WTC11 (cell line): ENCODE results near the gene LEF1. TPM values are rescaled to one million over a fixed set of nuclear protein-coding genes. Genes with fewer than 3 reads are reported as not detected.

Source experiments
- ATAC-seq: fragments of 200-7000 bp; cut with Tn5 transposase; 2 replicates; pipeline ENCODE4 v1.10.0; 2021; ENCODE audit warnings: mild to moderate bottlenecking, moderate library complexity
- CTCF ChIA-PET: fragments of 300-600 bp; sonication (Branson Sonifier 250); formaldehyde crosslinking; loops from one replicate; lab custom pipeline; 2021; ENCODE audit warnings: antibody characterized with exemption; lab: Charles Lee
- POLR2A ChIA-PET: fragments of 350-600 bp; sonication (Branson Sonifier 250); formaldehyde crosslinking; loops from one replicate; lab custom pipeline; 2021; ENCODE audit warnings: antibody characterized with exemption; lab: Charles Lee
- DNase-seq: peaks from one replicate; pipeline ENCODE4 v3.0.0; 2021; ENCODE audit warnings: low spot score
- H3K27ac Mint-ChIP-seq: 2 replicates; pipeline ENCODE4 v1.8.0; 2021; ENCODE audit warnings: mixed read lengths
- H3K27me3 Mint-ChIP-seq: 2 replicates; pipeline ENCODE4 v1.8.0; 2021; ENCODE audit warnings: low read depth, mild to moderate bottlenecking, moderate library complexity, mixed read lengths
- H3K36me3 Mint-ChIP-seq: 2 replicates; pipeline ENCODE4 v1.8.0; 2021; ENCODE audit warnings: mixed read lengths
- H3K4me1 Mint-ChIP-seq: 2 replicates; pipeline ENCODE4 v1.8.0; 2022; ENCODE audit warnings: mixed read lengths
- H3K4me3 Mint-ChIP-seq: 2 replicates; pipeline ENCODE4 v1.8.0; 2021; ENCODE audit warnings: mild to moderate bottlenecking, moderate library complexity, mixed read lengths
- H3K9me3 Mint-ChIP-seq: 2 replicates; pipeline ENCODE4 v1.8.0; 2021; ENCODE audit warnings: mixed read lengths
- ATF1 ChIP-seq: sonication (generic); formaldehyde crosslinking; IDR thresholded peaks from 2 replicates; pipeline ENCODE4 v1.8.1; 2023; ENCODE audit warnings: mild to moderate bottlenecking, moderate library complexity, missing genetic modification reagents
- ETV6 ChIP-seq: sonication (generic); formaldehyde crosslinking; IDR thresholded peaks from 2 replicates; pipeline ENCODE4 v1.8.1; 2022; ENCODE audit warnings: mild to moderate bottlenecking, missing genetic modification reagents
- FOXK1 ChIP-seq: sonication (generic); formaldehyde crosslinking; IDR thresholded peaks from 2 replicates; pipeline ENCODE4 v1.8.0; 2022; ENCODE audit warnings: mild to moderate bottlenecking, moderate library complexity, missing genetic modification reagents
- GABPB1 ChIP-seq: sonication (generic); formaldehyde crosslinking; IDR thresholded peaks from 2 replicates; pipeline ENCODE4 v1.8.1; 2023; ENCODE audit warnings: mild to moderate bottlenecking, missing genetic modification reagents
- KAT7 ChIP-seq: sonication (generic); formaldehyde crosslinking; IDR thresholded peaks from 2 replicates; pipeline ENCODE4 v1.8.1; 2023; ENCODE audit warnings: missing genetic modification reagents, mild to moderate bottlenecking, borderline replicate concordance
- SMAD4 ChIP-seq: sonication (generic); formaldehyde crosslinking; IDR thresholded peaks from 2 replicates; pipeline ENCODE4 v1.8.0; 2022; ENCODE audit warnings: mild to moderate bottlenecking, missing genetic modification reagents
- SP1 ChIP-seq: sonication (generic); formaldehyde crosslinking; conservative IDR thresholded peaks from 2 replicates; pipeline ENCODE4 v1.8.1; 2022; ENCODE audit warnings: missing genetic modification reagents
- TCF7 ChIP-seq: sonication (generic); formaldehyde crosslinking; IDR thresholded peaks from 2 replicates; pipeline ENCODE4 v1.8.0; 2022; ENCODE audit warnings: mild to moderate bottlenecking, low read depth, missing genetic modification reagents, moderate library complexity
- TEAD1 ChIP-seq: sonication (generic); formaldehyde crosslinking; IDR thresholded peaks from 2 replicates; pipeline ENCODE4 v1.8.0; 2022; ENCODE audit warnings: mild to moderate bottlenecking, missing genetic modification reagents
- ZNF219 ChIP-seq: sonication (generic); formaldehyde crosslinking; IDR thresholded peaks from 2 replicates; pipeline ENCODE4 v1.8.0; 2023; ENCODE audit warnings: missing genetic modification reagents, mild to moderate bottlenecking, borderline replicate concordance
- ZNF423 ChIP-seq: fragments of 250-450 bp; sonication (Bioruptor Pico); IDR thresholded peaks from 2 replicates; pipeline ENCODE4 v2.1.2; 2022; ENCODE audit warnings: mild to moderate bottlenecking, moderate library complexity
- total RNA-seq: library from RNA; stranded (reverse); gene quantifications from 3 replicates; pipeline ENCODE4 v1.2.3, GENCODE V29; 2021
- TF ChIP-seq, protein P1 (sequence below): sonication (generic); formaldehyde crosslinking; IDR thresholded peaks from 2 replicates; pipeline ENCODE4 v1.8.0; 2023; ENCODE audit warnings: missing genetic modification reagents, mild to moderate bottlenecking, borderline replicate concordance
- TF ChIP-seq, protein P2 (sequence below): sonication (generic); formaldehyde crosslinking; IDR thresholded peaks from 2 replicates; pipeline ENCODE4 v1.8.0; 2023; ENCODE audit warnings: missing genetic modification reagents
- TF ChIP-seq, protein P3 (sequence below): sonication (generic); formaldehyde crosslinking; IDR thresholded peaks from 2 replicates; pipeline ENCODE4 v1.8.0; 2022; ENCODE audit warnings: mild to moderate bottlenecking, missing genetic modification reagents
- TF ChIP-seq, protein P4 (sequence below): sonication (generic); formaldehyde crosslinking; IDR thresholded peaks from 2 replicates; pipeline ENCODE4 v1.8.1; 2022; ENCODE audit warnings: missing genetic modification reagents, borderline replicate concordance
- TF ChIP-seq, protein P5 (sequence below): sonication (generic); formaldehyde crosslinking; conservative IDR thresholded peaks from 2 replicates; pipeline ENCODE4 v1.8.1; 2022; ENCODE audit warnings: mild to moderate bottlenecking, missing genetic modification reagents
- TF ChIP-seq, protein P6 (sequence below): fragments of 200-600 bp; IDR thresholded peaks from 2 replicates; pipeline ENCODE4 v1.8.0; 2022; ENCODE audit warnings: antibody characterized with exemption
- TF ChIP-seq, protein P7 (sequence below): sonication (generic); formaldehyde crosslinking; IDR thresholded peaks from 2 replicates; pipeline ENCODE4 v1.8.1; 2022; ENCODE audit warnings: mild to moderate bottlenecking, missing genetic modification reagents, moderate library complexity, borderline replicate concordance
- TF ChIP-seq, protein P8 (sequence below): fragments of 250-450 bp; sonication (Bioruptor Pico); IDR thresholded peaks from 2 replicates; pipeline ENCODE4 v2.1.2; 2022; ENCODE audit warnings: mild to moderate bottlenecking, moderate library complexity
- TF ChIP-seq, protein P9 (sequence below): sonication (generic); formaldehyde crosslinking; IDR thresholded peaks from 2 replicates; pipeline ENCODE4 v1.8.0; 2022; ENCODE audit warnings: mild to moderate bottlenecking, missing genetic modification reagents
- TF ChIP-seq, protein P10 (sequence below): sonication (generic); formaldehyde crosslinking; IDR thresholded peaks from 2 replicates; pipeline ENCODE4 v1.8.1; 2023; ENCODE audit warnings: mild to moderate bottlenecking, missing genetic modification reagents, moderate library complexity

Gene LEF1
- total RNA-seq, 1 experiment from 2014 or later = 1.3 TPM

DNA sequence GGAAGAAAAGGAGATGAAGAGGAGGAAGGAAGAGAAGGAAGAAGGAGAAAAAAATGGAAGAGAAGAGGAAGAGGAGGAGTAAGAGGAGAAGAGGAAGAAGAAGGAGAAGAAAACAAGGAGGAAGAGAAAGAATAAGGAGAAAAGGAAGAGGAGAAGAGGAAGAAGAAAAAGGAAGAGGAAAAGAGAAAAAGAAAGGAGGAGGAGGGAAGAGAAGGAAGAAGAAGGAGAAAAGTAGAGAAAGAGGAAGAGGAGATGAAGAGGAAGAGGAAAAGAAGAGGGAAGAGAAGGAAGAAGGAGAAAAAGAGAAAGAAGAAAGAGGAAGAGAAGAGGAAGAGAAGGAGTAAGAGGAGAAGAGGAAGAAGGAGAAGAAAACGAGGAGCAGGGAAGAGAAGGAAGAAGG is 11.8 kb upstream of the LEF1 start (continued):
- TF ChIP-seq, protein P1, sequence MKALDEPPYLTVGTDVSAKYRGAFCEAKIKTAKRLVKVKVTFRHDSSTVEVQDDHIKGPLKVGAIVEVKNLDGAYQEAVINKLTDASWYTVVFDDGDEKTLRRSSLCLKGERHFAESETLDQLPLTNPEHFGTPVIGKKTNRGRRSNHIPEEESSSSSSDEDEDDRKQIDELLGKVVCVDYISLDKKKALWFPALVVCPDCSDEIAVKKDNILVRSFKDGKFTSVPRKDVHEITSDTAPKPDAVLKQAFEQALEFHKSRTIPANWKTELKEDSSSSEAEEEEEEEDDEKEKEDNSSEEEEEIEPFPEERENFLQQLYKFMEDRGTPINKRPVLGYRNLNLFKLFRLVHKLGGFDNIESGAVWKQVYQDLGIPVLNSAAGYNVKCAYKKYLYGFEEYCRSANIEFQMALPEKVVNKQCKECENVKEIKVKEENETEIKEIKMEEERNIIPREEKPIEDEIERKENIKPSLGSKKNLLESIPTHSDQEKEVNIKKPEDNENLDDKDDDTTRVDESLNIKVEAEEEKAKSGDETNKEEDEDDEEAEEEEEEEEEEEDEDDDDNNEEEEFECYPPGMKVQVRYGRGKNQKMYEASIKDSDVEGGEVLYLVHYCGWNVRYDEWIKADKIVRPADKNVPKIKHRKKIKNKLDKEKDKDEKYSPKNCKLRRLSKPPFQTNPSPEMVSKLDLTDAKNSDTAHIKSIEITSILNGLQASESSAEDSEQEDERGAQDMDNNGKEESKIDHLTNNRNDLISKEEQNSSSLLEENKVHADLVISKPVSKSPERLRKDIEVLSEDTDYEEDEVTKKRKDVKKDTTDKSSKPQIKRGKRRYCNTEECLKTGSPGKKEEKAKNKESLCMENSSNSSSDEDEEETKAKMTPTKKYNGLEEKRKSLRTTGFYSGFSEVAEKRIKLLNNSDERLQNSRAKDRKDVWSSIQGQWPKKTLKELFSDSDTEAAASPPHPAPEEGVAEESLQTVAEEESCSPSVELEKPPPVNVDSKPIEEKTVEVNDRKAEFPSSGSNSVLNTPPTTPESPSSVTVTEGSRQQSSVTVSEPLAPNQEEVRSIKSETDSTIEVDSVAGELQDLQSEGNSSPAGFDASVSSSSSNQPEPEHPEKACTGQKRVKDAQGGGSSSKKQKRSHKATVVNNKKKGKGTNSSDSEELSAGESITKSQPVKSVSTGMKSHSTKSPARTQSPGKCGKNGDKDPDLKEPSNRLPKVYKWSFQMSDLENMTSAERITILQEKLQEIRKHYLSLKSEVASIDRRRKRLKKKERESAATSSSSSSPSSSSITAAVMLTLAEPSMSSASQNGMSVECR (CRISPR knock-in tag) = no peak
- TF ChIP-seq, protein P2, sequence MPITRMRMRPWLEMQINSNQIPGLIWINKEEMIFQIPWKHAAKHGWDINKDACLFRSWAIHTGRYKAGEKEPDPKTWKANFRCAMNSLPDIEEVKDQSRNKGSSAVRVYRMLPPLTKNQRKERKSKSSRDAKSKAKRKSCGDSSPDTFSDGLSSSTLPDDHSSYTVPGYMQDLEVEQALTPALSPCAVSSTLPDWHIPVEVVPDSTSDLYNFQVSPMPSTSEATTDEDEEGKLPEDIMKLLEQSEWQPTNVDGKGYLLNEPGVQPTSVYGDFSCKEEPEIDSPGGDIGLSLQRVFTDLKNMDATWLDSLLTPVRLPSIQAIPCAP (CRISPR knock-in tag) = no peak
- TF ChIP-seq, protein P3, sequence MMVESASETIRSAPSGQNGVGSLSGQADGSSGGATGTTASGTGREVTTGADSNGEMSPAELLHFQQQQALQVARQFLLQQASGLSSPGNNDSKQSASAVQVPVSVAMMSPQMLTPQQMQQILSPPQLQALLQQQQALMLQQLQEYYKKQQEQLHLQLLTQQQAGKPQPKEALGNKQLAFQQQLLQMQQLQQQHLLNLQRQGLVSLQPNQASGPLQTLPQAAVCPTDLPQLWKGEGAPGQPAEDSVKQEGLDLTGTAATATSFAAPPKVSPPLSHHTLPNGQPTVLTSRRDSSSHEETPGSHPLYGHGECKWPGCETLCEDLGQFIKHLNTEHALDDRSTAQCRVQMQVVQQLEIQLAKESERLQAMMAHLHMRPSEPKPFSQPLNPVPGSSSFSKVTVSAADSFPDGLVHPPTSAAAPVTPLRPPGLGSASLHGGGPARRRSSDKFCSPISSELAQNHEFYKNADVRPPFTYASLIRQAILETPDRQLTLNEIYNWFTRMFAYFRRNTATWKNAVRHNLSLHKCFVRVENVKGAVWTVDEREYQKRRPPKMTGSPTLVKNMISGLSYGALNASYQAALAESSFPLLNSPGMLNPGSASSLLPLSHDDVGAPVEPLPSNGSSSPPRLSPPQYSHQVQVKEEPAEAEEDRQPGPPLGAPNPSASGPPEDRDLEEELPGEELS (CRISPR knock-in tag) = no peak
- no peak for TF ChIP-seq TEAD1 (CRISPR knock-in tag)

DNA sequence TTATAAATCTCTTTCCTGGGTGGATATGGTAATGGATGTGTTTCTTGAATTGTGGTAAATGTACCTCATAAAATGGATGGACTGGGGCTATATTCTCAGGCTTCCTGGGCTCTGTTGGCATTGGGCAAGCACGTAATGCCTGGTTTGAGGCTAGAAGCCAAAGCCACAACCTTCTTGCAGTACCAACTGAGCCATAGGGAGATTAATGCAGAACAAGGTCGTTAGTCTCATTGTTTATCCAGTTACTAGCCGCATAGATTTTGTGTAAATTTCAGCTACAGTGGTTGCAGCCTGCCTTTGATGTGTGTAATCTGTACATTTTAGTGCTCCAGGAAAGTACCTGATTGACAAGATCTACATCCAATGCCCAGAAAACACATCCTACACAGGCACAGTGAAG is 7.2 kb upstream of the LEF1 start:
- no peak overlapping the region for H3K4me3 Mint-ChIP-seq

More for the DNA sequence above, 7.2 kb upstream of the LEF1 start:
- H3K9me3 Mint-ChIP-seq = no peaks in the 10 kb centered on the region
- TF ChIP-seq, protein P4, sequence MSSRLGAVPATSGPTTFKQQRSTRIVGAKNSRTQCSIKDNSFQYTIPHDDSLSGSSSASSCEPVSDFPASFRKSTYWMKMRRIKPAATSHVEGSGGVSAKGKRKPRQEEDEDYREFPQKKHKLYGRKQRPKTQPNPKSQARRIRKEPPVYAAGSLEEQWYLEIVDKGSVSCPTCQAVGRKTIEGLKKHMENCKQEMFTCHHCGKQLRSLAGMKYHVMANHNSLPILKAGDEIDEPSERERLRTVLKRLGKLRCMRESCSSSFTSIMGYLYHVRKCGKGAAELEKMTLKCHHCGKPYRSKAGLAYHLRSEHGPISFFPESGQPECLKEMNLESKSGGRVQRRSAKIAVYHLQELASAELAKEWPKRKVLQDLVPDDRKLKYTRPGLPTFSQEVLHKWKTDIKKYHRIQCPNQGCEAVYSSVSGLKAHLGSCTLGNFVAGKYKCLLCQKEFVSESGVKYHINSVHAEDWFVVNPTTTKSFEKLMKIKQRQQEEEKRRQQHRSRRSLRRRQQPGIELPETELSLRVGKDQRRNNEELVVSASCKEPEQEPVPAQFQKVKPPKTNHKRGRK (CRISPR knock-in tag) = no peak
- TF ChIP-seq ETV6 (CRISPR knock-in tag) (no peak), KAT7 (CRISPR knock-in tag) (no peak), SP1 (CRISPR knock-in tag) (no peak), ZNF219 (CRISPR knock-in tag) (no peak), SMAD4 (no peak), FOXK1 (CRISPR knock-in tag) (no peak), TCF7 (CRISPR knock-in tag) (no peak), ZNF423 (CRISPR knock-in tag) (no peak), GABPB1 (CRISPR knock-in tag) (no peak), ATF1 (no peak)
- TF ChIP-seq, protein P5, sequence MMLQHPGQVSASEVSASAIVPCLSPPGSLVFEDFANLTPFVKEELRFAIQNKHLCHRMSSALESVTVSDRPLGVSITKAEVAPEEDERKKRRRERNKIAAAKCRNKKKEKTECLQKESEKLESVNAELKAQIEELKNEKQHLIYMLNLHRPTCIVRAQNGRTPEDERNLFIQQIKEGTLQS (CRISPR knock-in tag) = no peak
- TF ChIP-seq, protein P6, sequence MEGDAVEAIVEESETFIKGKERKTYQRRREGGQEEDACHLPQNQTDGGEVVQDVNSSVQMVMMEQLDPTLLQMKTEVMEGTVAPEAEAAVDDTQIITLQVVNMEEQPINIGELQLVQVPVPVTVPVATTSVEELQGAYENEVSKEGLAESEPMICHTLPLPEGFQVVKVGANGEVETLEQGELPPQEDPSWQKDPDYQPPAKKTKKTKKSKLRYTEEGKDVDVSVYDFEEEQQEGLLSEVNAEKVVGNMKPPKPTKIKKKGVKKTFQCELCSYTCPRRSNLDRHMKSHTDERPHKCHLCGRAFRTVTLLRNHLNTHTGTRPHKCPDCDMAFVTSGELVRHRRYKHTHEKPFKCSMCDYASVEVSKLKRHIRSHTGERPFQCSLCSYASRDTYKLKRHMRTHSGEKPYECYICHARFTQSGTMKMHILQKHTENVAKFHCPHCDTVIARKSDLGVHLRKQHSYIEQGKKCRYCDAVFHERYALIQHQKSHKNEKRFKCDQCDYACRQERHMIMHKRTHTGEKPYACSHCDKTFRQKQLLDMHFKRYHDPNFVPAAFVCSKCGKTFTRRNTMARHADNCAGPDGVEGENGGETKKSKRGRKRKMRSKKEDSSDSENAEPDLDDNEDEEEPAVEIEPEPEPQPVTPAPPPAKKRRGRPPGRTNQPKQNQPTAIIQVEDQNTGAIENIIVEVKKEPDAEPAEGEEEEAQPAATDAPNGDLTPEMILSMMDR = no peak
- TF ChIP-seq, protein P7, sequence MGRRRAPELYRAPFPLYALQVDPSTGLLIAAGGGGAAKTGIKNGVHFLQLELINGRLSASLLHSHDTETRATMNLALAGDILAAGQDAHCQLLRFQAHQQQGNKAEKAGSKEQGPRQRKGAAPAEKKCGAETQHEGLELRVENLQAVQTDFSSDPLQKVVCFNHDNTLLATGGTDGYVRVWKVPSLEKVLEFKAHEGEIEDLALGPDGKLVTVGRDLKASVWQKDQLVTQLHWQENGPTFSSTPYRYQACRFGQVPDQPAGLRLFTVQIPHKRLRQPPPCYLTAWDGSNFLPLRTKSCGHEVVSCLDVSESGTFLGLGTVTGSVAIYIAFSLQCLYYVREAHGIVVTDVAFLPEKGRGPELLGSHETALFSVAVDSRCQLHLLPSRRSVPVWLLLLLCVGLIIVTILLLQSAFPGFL (CRISPR knock-in tag) = no peak
- TF ChIP-seq, protein P8, sequence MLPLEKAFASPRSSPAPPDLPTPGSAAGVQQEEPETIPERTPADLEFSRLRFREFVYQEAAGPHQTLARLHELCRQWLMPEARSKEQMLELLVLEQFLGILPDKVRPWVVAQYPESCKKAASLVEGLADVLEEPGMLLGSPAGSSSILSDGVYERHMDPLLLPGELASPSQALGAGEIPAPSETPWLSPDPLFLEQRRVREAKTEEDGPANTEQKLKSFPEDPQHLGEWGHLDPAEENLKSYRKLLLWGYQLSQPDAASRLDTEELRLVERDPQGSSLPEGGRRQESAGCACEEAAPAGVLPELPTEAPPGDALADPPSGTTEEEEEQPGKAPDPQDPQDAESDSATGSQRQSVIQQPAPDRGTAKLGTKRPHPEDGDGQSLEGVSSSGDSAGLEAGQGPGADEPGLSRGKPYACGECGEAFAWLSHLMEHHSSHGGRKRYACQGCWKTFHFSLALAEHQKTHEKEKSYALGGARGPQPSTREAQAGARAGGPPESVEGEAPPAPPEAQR (CRISPR knock-in tag) = no peak
- TF ChIP-seq, protein P9, sequence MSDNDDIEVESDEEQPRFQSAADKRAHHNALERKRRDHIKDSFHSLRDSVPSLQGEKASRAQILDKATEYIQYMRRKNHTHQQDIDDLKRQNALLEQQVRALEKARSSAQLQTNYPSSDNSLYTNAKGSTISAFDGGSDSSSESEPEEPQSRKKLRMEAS (CRISPR knock-in tag) = no peak
- TF ChIP-seq, protein P10, sequence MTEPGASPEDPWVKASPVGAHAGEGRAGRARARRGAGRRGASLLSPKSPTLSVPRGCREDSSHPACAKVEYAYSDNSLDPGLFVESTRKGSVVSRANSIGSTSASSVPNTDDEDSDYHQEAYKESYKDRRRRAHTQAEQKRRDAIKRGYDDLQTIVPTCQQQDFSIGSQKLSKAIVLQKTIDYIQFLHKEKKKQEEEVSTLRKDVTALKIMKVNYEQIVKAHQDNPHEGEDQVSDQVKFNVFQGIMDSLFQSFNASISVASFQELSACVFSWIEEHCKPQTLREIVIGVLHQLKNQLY (CRISPR knock-in tag) = no peak
- TF ChIP-seq, all 79 proteins: peak for 0
- Mint-ChIP-seq H3K27ac (no peak overlapping the region), H3K4me1 (peaks cover 15% of the 10 kb centered on the region), H3K27me3 (peaks cover 92% of the 10 kb centered on the region), H3K36me3 (no peaks in the 10 kb centered on the region)
- DNase-seq (no peak), ATAC-seq (no peak)
- ChIA-PET CTCF (no interaction called here), POLR2A (no interaction called here)
